ENCODE results near the gene SLC4A2.

SLC4A2 gene

DNA sequence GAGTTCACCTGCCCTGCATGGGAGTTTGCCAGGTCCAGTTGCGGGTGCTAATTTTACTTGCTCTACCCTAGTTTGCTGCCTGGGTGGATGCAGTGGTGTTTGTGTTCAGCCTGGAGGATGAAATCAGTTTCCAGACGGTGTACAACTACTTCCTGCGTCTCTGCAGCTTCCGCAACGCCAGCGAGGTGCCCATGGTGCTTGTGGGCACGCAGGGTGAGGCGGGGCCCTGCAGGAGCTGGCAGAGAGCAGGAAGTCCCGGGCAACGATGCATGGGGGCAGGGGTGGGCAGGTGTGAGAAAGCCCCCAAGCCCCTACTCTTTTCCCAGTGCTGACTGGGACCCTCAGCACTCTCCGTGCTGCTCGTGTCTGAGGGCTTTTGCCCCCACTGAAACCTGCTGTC, 58.2 kb downstream of the SLC4A2 start:
- DNase-seq, result no peak

DNA sequence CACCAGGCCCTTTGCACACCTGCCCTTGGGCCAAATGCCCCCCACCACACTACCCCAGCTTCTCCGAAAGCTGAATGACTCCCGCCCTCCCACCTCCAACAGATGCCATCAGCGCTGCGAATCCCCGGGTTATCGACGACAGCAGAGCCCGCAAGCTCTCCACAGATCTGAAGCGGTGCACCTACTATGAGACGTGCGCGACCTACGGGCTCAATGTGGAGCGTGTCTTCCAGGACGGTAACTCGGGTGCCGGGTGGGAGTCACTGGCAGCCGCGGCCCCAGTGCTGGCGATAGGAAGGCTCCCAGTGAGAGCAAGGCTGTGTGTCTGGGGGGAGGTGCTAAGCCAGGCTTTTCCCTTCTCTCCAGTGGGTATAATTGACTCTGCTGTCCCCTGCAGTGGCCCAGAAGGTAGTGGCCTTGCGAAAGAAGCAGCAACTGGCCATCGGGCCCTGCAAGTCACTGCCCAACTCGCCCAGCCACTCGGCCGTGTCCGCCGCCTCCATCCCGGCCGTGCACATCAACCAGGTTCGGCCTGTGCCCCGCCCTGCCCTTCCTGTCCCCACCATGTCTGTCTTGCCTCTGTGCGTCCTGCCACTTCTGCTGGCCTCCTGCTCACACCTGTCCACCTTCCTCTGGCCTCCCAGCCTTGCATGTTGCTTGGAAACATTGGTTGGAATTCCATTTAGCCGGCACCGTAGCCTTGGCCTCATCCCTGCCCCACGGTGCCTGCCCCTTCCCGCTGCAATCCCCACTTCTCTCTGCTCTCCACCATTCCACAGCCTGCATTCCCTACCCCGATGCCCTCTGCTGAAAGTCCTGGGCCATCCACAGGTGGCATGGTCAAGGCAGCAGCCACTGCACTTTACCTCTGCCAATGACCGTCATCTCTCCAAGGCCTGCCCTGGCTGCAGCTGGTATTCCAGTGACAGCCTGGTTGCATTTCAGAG, 59.0 kb downstream of the SLC4A2 start:
- DNase-seq, result no peak

DNA sequence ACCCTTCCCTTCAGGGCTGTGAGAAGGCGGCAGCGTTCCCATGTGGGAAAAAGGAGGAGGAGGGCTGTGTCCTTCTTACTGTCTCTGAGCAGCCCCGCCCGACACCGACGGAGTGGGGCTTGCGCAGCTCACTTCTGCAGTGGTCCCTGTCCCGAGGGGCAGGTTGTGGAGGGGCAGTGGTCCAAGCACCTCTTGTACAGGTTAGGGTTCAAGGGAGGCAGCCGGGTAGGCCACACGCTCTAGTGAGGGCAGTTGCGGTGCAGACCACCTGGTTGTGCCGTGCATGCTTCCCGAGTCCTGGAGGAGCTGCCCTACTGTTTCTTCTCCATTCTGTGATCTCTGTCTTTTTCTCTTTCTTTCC, 59.6 kb downstream of the SLC4A2 start:
- no peak for DNase-seq

DNA sequence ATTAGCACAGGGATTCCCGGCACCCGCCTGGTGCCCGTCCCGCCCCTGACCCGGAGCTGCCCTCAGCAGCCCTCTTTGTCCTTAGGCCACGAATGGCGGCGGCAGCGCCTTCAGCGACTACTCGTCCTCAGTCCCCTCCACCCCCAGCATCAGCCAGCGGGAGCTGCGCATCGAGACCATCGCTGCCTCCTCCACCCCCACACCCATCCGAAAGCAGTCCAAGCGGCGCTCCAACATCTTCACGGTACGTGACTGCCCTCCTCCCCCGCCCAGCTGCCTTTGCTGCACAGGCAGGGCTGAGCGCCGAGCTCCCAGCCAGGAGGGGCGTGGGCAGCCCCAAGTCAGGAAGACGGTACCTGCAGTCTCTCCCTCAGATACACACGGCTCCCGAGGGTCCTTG, 60.5 kb downstream of the SLC4A2 start:
- DNase-seq, result no peak

DNA sequence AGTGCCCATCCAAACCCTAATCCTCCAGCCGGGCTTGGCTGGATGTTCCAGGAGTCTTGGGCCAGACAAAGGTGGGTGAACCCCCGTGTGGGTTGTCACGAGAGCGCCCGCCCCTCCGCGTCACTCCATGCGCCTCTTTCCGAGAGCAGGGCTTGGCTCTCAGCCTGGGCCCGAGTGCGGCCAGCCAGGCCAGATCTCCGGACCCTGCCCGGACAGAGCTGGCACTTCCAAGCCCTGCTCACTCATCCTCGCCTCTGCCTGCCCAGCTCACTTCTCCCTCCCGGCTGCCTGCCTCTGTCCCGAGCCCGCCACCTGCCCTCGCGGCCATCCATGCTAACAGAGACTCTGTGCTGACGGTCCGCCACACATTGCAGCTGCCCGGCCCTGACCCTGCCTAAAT, 61.5 kb downstream of the SLC4A2 start:
- no peak for DNase-seq

DNA sequence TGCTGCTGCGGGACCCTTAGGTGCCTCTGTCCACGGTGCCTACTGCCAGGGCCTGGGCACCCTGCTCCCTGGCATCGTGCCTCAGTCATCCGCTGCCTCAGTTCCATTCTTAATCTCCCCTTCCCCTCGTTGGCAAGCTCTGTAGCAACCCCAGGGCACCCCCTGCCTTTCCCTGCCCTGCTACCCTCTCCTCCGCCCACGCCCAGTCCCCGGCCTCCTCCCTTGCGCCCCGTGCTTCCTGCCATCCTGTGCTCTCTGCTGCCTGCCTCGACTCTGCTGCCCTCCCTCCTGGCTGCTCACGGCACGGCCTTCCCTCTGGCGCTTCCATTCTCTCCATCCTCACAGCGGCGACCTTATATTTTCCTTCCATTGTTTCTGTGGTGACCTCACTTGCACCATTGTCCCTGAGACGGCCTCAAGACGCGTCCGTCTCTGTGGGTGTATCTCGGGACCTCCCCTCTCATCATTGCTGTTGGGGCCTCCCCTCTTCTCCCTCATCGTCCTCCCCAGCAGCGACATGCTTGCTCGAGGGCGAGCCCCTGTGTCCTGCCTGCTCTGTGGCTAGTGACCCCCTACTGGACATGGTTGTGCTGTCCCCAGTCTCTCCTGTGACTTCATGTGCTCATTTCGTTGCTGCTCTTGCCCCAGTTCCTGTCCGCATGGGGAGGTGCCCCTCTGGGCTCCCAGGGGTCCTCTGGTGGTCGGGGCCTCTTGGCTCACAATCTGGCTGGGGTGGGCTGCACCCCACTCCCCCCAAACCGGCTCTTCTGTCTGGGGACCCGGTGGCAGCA, 62.2 kb downstream of the SLC4A2 start:
- DNase-seq, result no peak

DNA sequence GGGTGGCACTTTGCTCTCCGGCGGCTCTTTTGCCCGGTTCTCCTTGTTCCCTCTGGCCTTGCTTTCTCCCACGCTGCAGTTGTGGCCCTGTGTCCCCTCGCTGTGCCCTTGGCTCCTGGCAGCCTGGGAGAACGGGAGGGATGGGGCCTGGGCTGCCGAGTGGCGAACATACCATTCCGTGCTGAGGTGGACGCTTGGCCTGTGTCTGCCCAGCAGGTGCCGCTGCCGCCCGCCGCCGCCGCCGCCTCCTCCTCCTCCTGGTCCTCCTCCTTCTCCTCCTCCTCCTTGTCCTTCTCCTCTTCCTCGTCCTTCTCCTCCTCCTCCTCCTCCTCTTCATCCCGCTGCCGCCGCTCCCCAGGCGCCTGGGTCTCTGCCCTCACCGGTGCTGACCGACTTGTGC, 62.9 kb downstream of the SLC4A2 start:
- no peak for DNase-seq

DNA sequence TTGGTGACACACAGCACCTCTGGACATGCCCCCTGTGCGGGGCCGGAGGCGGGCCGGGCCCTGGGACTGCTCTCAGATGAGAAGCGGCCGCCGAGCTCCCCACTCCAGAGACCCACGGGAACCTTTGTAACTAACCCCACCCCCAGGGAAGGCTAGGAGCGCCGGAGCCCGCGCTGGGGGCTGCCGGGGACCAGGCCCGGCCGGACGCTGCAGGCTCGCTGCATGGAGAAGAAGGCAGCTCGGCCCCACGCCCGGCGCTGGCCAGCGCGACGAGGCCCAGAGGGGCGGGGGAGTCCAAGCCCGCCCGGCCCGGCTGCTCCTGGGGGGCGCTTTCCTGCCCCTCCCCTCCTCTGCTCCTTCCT, 63.4 kb downstream of the SLC4A2 start:
- DNase-seq, result no peak

DNA sequence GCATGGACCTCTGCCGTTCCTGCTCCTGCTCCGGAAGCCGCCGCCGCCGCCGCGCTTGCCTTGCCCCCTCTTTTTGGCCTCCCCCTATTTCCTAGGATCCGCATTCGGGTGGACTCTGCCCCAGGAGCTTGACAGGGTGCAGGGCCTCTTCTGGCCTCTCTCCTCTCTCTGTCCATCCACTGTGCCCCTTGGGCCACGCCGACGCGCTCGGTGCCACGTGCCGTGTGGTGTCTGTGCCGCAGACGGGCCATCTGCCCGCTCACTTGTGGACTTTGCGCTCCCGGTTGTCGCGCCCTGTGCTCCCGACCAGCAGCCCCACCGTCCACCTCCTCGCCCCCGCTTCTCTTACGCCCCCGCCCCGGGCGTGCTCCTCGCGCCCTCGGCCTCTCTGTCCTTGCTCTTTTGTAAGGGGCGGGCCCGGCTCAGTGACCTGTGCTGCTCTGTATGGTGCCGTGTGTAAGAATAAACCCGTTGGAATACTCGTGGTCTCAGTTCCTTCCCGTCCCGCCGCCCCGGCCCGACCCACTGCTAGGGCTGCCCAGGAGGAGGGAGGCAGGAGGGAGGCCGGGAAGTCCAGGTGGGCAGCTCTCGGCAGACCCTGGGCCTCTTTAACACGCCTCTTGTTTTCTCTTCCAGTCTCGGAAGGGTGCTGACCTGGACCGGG, 63.9 kb downstream of the SLC4A2 start:
- DNase-seq, result no peak

DNA sequence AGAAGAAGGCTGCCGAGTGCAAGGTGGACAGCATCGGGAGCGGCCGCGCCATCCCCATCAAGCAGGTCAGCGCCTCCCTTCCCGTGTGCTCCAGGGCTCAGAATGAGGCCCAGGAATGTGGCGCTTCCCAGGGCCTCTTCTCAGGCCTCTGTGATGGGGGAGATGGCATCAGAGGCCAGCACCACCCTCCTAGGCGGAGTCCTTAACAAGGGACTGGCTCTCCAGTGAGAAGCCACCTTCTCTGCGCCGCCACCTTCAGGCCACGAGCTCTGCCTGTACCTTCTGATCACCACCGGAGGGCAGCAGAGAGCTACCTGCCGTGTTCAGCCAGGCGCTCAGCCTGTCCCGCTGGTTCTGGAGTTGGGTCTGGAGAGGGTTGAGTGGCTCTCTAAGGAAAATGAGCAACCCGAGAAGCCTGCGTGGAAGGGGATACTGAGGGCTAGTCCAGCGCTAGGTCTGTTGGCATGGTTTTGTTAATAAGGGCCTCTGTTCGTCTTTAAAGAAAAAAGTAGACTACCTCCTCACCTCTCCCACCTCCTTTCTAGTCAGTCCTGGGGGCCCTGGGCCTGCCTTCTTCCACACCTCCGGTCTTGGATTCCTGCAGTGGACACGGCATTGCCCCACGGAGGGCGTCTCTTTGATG, 64.6 kb downstream of the SLC4A2 start:
- DNase-seq, result peak; percentile 81

DNA sequence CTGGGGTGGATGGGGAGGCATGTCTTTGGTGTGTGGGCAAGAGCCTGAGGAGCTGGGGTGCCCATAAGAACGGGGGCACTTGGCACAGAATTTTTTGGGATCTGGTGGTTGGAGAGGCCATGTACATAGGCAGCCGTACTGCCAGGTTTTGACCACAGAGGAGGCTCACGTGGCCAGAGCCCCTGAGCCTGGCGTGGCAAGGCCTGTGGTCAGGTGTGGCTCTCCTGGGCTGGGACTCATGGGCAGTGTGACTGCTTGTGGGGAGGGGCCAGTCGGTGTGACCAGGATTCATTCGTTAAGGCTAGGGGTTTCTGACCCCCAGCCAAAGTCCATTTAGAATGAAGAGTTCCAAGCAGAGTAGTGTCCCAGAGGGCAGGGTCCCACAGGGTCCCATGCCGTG, 65.1 kb downstream of the SLC4A2 start:
- DNase-seq, result no peak

DNA sequence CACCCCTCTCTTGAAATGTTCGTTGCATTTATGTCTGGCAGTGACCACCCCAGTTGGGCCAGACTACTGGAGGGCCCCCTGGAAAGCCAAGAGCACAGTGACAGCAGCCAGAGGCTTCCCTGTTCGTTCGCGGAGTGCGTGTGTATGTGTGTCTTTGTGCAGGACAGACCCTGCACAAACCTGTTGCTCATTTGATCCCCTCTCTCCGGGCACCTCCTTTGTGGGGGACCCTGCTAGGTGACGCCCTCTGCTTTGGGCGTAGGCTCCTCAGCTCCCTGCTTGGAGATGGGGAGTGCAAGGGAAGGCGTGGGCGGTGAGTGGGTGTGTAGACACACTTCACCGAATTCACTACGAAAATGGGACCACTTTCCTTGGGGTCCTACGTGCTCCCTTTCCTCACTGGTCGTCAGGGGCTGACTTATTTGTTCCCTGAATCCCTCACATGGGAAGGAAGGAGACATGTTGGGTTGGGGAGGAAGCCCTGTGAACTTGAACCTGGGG, 65.6 kb downstream of the SLC4A2 start:
- DNase-seq, result no peak

DNA sequence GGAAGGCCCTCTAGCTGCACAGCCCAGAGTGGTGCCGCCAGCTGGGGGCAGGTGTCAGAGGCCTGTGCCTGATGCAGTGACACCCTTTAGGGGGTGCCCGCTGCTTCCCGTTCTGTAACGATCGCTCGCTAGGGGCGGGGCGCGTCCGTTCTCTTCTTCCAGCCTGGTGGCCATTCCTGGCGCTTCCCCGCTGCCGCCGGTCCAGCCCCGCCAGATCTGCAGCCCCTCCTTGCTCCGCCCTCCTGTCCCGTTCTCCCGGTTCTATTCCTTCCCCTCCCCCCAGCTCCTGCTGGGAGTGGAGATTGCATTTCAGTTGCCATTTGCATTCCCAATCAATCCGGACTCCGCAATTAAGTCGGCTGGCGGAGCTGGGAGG, 66.1 kb downstream of the SLC4A2 start:
- no peak for DNase-seq

DNA sequence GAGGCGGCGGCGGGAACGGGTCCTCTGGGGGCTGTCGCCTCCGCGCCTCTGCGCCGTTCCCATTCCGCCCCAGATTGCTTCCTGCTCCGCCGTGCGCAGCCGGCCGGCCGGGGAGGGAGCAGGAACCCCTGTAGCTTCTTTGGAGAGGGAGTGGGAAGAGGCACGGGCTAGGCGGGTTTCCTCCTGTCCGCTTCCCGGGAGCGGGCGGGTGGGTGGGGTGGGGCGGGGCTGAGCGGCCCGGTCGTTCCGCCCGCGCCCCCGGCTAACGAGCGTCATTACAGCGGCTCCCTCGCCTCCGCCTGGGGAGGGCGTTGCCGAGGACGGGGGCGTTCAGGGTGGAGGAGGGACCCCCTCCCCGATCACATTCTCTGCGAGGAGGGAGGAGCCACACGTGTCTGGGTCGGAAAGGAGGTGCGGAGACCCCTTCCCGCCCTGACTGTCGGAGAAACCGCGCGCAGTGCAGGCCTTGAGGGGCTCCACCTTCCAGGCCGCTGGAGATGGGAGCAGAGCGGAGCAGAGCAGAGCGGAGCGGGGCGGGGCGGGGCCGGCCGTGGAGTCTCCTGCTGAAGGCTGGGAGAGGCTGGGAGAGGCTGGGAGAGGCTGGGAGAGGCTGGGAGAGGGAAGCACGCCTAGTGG, 66.6 kb downstream of the SLC4A2 start:
- DNase-seq, result no peak

Data from NCI-H2107 (cell line).